GM12873 (cell line): ENCODE data around the gene SUMO1.

Experiments used
- CTCF ChIP-seq: IDR thresholded peaks from 2 replicates; pipeline ENCODE4 v1.5.1; 2012; ENCODE audit warnings: low read depth, mild to moderate bottlenecking, moderate library complexity, low read length, control low read depth; ENCODE audit not compliant: insufficient read depth; ENCODE audit errors: missing control alignments

The SUMO1 gene

GRCh38 chr2:202208526-202208925 lies 29.9 kb downstream of the SUMO1 start:
- no peak for TF ChIP-seq CTCF

GRCh38 chr2:202204855-202205254 lies 33.5 kb downstream of the SUMO1 start:
- no peak for TF ChIP-seq CTCF

- no peak for TF ChIP-seq CTCF
Observed at GRCh38 chr2:202203348-202203747, 35.0 kb downstream of the SUMO1 start.

- TF ChIP-seq CTCF: no peak
Observed at GRCh38 chr2:202201220-202202160, 36.9 kb downstream of the SUMO1 start.

- no peak for TF ChIP-seq CTCF
Observed at GRCh38 chr2:202196727-202197126, 41.7 kb downstream of the SUMO1 start.

- TF ChIP-seq CTCF: no peak
Observed at GRCh38 chr2:202194418-202194817, 44.0 kb downstream of the SUMO1 start.

GRCh38 chr2:202193881-202194353 lies 44.5 kb downstream of the SUMO1 start:
- no peak for TF ChIP-seq CTCF
